OCI-LY7 (cell line): ENCODE measurements around the gene S100A9. TPM values are rescaled to one million over a fixed set of nuclear protein-coding genes. Genes with fewer than 3 reads are reported as not detected.

ENCODE experiments used
- BruUV-seq: library from RNA; stranded (reverse); fragments of 400-500 nt; replicated peaks from 2 replicates; lab custom pipeline; 2021; lab: Mats Ljungman, UMichigan
- CTCF ChIA-PET: fragments of 300-600 bp; sonication (Branson Sonifier 250); formaldehyde crosslinking; loops from one replicate; lab custom pipeline; 2022; ENCODE audit warnings: antibody characterized with exemption; ENCODE audit not compliant: unreplicated experiment; lab: Charles Lee
- POLR2A ChIA-PET: fragments of 300-600 bp; sonication (Branson Sonifier 250); formaldehyde crosslinking; loops from one replicate; lab custom pipeline; 2022; ENCODE audit warnings: antibody characterized with exemption; lab: Charles Lee
- DNase-seq: peaks from one replicate; pipeline ENCODE4 v3.0.0-alpha.2; 2015; ENCODE audit warnings: low spot score
- H2AFZ ChIP-seq: fragments of 200-600 bp; sonication (generic), shearing (Covaris generic); 2 replicates; pipeline ENCODE4 v1.6.1; 2014; ENCODE audit warnings: mild to moderate bottlenecking, antibody characterized with exemption, low read length, moderate library complexity
- H3K27ac ChIP-seq: fragments of 200-600 bp; sonication (generic); 2 replicates; pipeline ENCODE4 v1.5.1; 2014; ENCODE audit warnings: mixed run types, low read depth, mild to moderate bottlenecking, moderate library complexity, low read length, inconsistent platforms; ENCODE audit not compliant: poor library complexity, severe bottlenecking
- H3K36me3 ChIP-seq: fragments of 200-600 bp; sonication (generic); 2 replicates; pipeline ENCODE4 v1.6.1; 2014; ENCODE audit warnings: mild to moderate bottlenecking, antibody characterized with exemption, low read length, moderate library complexity, mixed read lengths; ENCODE audit not compliant: insufficient read depth
- H3K4me1 ChIP-seq: fragments of 200-600 bp; sonication (generic); 2 replicates; pipeline ENCODE4 v1.5.1; 2014; ENCODE audit warnings: mild to moderate bottlenecking, low read length; ENCODE audit not compliant: insufficient read depth, poor library complexity, severe bottlenecking
- H3K4me2 ChIP-seq: fragments of 200-600 bp; sonication (generic); 2 replicates; pipeline ENCODE4 v1.6.1; 2014; ENCODE audit warnings: mild to moderate bottlenecking, low read length
- H3K4me3 ChIP-seq: fragments of 200-600 bp; sonication (generic); 2 replicates; pipeline ENCODE4 v1.5.1; 2014; ENCODE audit warnings: mild to moderate bottlenecking, low read depth, low read length; ENCODE audit not compliant: poor library complexity, severe bottlenecking
- H3K79me2 ChIP-seq: fragments of 200-600 bp; sonication (generic); 2 replicates; pipeline ENCODE4 v1.6.1; 2016; ENCODE audit warnings: low read depth, mild to moderate bottlenecking, low read length, moderate library complexity, mixed read lengths; ENCODE audit not compliant: insufficient read depth
- H3K9me2 ChIP-seq: fragments of 200-600 bp; sonication (generic); 2 replicates; pipeline ENCODE4 v1.6.1; 2016; ENCODE audit warnings: mild to moderate bottlenecking, low read length, mixed read lengths; ENCODE audit not compliant: insufficient read depth
- H3K9me3 ChIP-seq: fragments of 200-600 bp; sonication (generic); 2 replicates; pipeline ENCODE4 v1.6.1; 2014; ENCODE audit warnings: mild to moderate bottlenecking, mixed run types, low read length, mixed read lengths
- H4K20me1 ChIP-seq: fragments of 200-600 bp; sonication (generic); 2 replicates; pipeline ENCODE4 v1.6.1; 2014; ENCODE audit warnings: mild to moderate bottlenecking, antibody characterized with exemption, low read length, moderate library complexity, mixed read lengths; ENCODE audit not compliant: insufficient read depth
- CTCF ChIP-seq: fragments of 200-600 bp; sonication (generic); conservative IDR thresholded peaks from 2 replicates; pipeline ENCODE4 v1.5.1; 2014; ENCODE audit warnings: mild to moderate bottlenecking, antibody characterized with exemption, low read length, moderate library complexity, mixed read lengths
- EZH2phosphoT487 ChIP-seq: fragments of 200-600 bp; sonication (generic); IDR thresholded peaks from 2 replicates; pipeline ENCODE4 v1.6.1; 2018; ENCODE audit warnings: low read depth, borderline replicate concordance, mild to moderate bottlenecking, mixed run types, antibody characterized with exemption, low read length, moderate library complexity, mixed read lengths
- intact Hi-C: fragments of 100-400 bp; cut with micrococcal nuclease; formaldehyde crosslinking; loops from one replicate; pipeline ENCODE4 v1.10.0; 2022; ENCODE audit not compliant: unreplicated experiment
- total RNA-seq, 2 experiments: library from RNA; depleted of rRNA in 1 of 2; stranded (reverse); fragments of >200 nt in 1 of 2; shearing (Covaris generic) in 1 of 2; gene quantifications; 2 replicates each; pipeline ENCODE4 v1.2.3, GENCODE V29; 2014 to 2022

Gene S100A9
- total RNA-seq, 2 experiments from 2014 or later: not detected

GRCh38 chr1:153343040-153343681 is 14.5 kb upstream of the S100A9 start:
- Histone ChIP-seq H3K27ac (no peak overlapping the region), H3K9me3 (no peaks in the 10 kb centered on the region), H3K9me2 (no peaks in the 10 kb centered on the region), H3K4me3 (no peak overlapping the region), H3K4me2 (no peak overlapping the region), H4K20me1 (no peaks in the 10 kb centered on the region), H3K79me2 (no peaks in the 10 kb centered on the region), H3K36me3 (no peaks in the 10 kb centered on the region), H2AFZ (no peak overlapping the region), H3K4me1 (no peaks in the 10 kb centered on the region)
- DNase-seq: no peak
- intact Hi-C loops: no loop called here
- no TSS peak for BruUV-seq
- ChIA-PET CTCF (no interaction called here), POLR2A (no interaction called here)
- no peak for TF ChIP-seq EZH2phosphoT487
- TF ChIP-seq CTCF: no peak

- DNase-seq: no peak
- no peaks in the 10 kb centered on the region for H3K9me2 ChIP-seq
- no peak for TF ChIP-seq EZH2phosphoT487
- no peak for TF ChIP-seq CTCF
- no TSS peak for BruUV-seq
- no peak overlapping the region for H2AFZ ChIP-seq
- no peak overlapping the region for H3K27ac ChIP-seq
- no peaks in the 10 kb centered on the region for H3K4me1 ChIP-seq
- CTCF ChIA-PET: no interaction called here
- no peaks in the 10 kb centered on the region for H3K36me3 ChIP-seq
- H3K9me3 ChIP-seq: no peaks in the 10 kb centered on the region
- intact Hi-C loops: no loop called here
- H4K20me1 ChIP-seq: no peaks in the 10 kb centered on the region
- no peak overlapping the region for H3K4me2 ChIP-seq
- H3K4me3 ChIP-seq: no peak overlapping the region
- no peaks in the 10 kb centered on the region for H3K79me2 ChIP-seq
- POLR2A ChIA-PET: no interaction called here
Observed at GRCh38 chr1:153343811-153344717, 13.6 kb upstream of the S100A9 start.

GRCh38 chr1:153344718-153345025 is 13.0 kb upstream of the S100A9 start:
- Histone ChIP-seq H3K9me2 (no peaks in the 10 kb centered on the region), H3K27ac (no peak overlapping the region), H3K36me3 (no peaks in the 10 kb centered on the region), H3K79me2 (no peaks in the 10 kb centered on the region), H3K4me2 (no peak overlapping the region), H4K20me1 (no peaks in the 10 kb centered on the region), H3K4me1 (no peaks in the 10 kb centered on the region), H2AFZ (no peak overlapping the region), H3K4me3 (no peak overlapping the region), H3K9me3 (no peaks in the 10 kb centered on the region)
- CTCF ChIA-PET: no interaction called here
- BruUV-seq: no TSS peak
- no peak for TF ChIP-seq CTCF
- no peak for TF ChIP-seq EZH2phosphoT487
- POLR2A ChIA-PET: no interaction called here
- intact Hi-C loops: no loop called here
- no peak for DNase-seq
